ENCODE data around the gene FMN2.
A peak's percentile ranks its signal among the peaks of the same experiment; 100 is the strongest.

The FMN2 gene

DNA sequence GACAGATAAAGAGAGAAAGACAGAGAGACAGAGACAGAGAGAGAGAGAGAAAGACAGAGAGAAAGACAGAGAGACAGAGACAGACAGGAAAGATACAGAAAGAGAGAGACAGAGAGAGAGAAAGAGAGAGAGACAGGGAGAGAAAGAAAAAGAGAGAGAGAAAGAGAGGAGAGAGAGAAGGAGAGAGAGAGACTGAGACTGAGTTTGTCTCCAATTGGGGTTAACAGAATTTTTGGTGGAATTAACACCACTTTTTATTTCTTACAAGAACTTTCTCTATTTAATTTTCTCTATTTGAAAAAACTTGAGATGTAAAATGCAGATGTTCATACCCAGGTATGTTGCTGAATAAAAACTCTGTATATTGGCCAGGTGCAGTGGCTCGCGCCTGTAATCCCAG, 56.6 kb downstream of the FMN2 start:
- H3K23ac ChIP-seq (ENCODE audit: low read length), result no peak overlapping the region
- H2AK5ac ChIP-seq (ENCODE audit: low read length), result no peak overlapping the region
- no peak for DNase-seq
- no peak overlapping the region for H4K8ac ChIP-seq (ENCODE audit: low read depth, low read length)
- H3K36me3 ChIP-seq (ENCODE audit: control insufficient read depth in 1 of 2, insufficient read depth in 2 of 2, low read length in 2 of 2), result no peaks in the 10 kb centered on the region
- H4K91ac ChIP-seq (ENCODE audit: low read depth, low read length), result no peak overlapping the region
- H3K14ac ChIP-seq (ENCODE audit: low read length), result no peak overlapping the region
- no CpG with 5 or more reads among the region's 2 CpGs for WGBS (ENCODE audit: extremely low coverage, insufficient coverage, insufficient read length)
- H3K4me3 ChIP-seq (ENCODE audit: low read depth, low read length), result no peak overlapping the region
- no peak overlapping the region for H3K18ac ChIP-seq (ENCODE audit: low read length)
- H3K4me2 ChIP-seq (ENCODE audit: low read length), result no peak overlapping the region
- no peaks in the 10 kb centered on the region for H3K79me2 ChIP-seq (ENCODE audit: control insufficient read depth, insufficient read depth, low read length, poor library complexity)
- no peaks in the 10 kb centered on the region for H3K79me1 ChIP-seq (ENCODE audit: low read length)
- no peaks in the 10 kb centered on the region for H3K4me1 ChIP-seq (ENCODE audit: control insufficient read depth in 1 of 2, insufficient read depth in 2 of 2, low read length in 2 of 2)
- no peak overlapping the region for H3K9ac ChIP-seq (ENCODE audit: low read length)
- no peak overlapping the region for H2BK5ac ChIP-seq (ENCODE audit: low read depth, low read length, poor library complexity)
- no peak overlapping the region for H2BK12ac ChIP-seq (ENCODE audit: low read length)
- no peak overlapping the region for H2BK120ac ChIP-seq (ENCODE audit: insufficient read depth, low read length, poor library complexity)
- H4K12ac ChIP-seq (ENCODE audit: low read depth, low read length), result no peak overlapping the region
- H3K4ac ChIP-seq (ENCODE audit: low read depth, low read length), result no peak overlapping the region
- H2AFZ ChIP-seq (ENCODE audit: insufficient read depth, low read length, poor library complexity), result no peak overlapping the region
- no peak overlapping the region for H3K27ac ChIP-seq (ENCODE audit: low read depth, low read length)
- no peaks in the 10 kb centered on the region for H3K9me3 ChIP-seq (ENCODE audit: insufficient read depth, low read depth, low read length)
- no peaks in the 10 kb centered on the region for H3K27me3 ChIP-seq (ENCODE audit: insufficient read depth, low read length)

DNA sequence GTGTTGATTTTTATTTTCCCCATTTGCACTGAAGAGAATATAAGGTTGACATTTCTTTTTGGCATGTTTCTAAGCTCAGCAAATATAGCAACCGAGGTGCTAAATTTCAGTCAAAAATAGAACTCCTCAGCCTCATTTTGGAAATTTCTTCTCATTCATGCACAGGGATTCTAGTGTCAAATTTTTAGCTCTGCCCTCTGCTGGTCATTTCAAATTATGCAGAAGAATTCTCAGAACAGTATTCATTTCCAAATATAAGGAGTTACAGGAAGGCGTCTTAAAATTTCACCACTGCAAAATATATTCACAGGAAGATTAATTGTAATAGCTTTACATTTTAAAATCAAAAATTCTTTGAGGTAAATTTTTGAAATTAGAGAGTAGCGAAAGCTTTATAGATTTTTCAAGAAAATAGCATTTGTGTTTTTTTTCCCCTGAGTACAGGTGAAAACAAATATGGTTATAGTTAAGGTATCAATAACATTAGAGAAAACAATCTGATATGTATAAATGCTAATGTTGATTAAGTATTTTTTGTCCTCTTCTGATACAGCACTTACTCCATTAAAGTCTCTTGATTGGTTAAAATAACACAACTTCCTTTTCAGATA, 57.9 kb downstream of the FMN2 start:
- Histone ChIP-seq H2AK5ac (ENCODE audit: low read length) (no peak overlapping the region), H3K14ac (ENCODE audit: low read length) (no peak overlapping the region), H2BK5ac (ENCODE audit: low read depth, low read length, poor library complexity) (no peak overlapping the region), H3K4me2 (ENCODE audit: low read length) (no peak overlapping the region), H2BK120ac (ENCODE audit: insufficient read depth, low read length, poor library complexity) (no peak overlapping the region), H3K4me3 (ENCODE audit: low read depth, low read length) (no peak overlapping the region), H3K79me1 (ENCODE audit: low read length) (no peaks in the 10 kb centered on the region), H3K9ac (ENCODE audit: low read length) (no peak overlapping the region), H2AFZ (ENCODE audit: insufficient read depth, low read length, poor library complexity) (no peak overlapping the region), H3K23ac (ENCODE audit: low read length) (no peak overlapping the region), H3K4me1 (ENCODE audit: control insufficient read depth in 1 of 2, insufficient read depth in 2 of 2, low read length in 2 of 2) (no peaks in the 10 kb centered on the region), H4K91ac (ENCODE audit: low read depth, low read length) (no peak overlapping the region), H4K8ac (ENCODE audit: low read depth, low read length) (no peak overlapping the region), H3K4ac (ENCODE audit: low read depth, low read length) (no peak overlapping the region), H2BK12ac (ENCODE audit: low read length) (no peak overlapping the region), H3K36me3 (ENCODE audit: control insufficient read depth in 1 of 2, insufficient read depth in 2 of 2, low read length in 2 of 2) (no peaks in the 10 kb centered on the region), H3K27ac (ENCODE audit: low read depth, low read length) (no peak overlapping the region), H4K12ac (ENCODE audit: low read depth, low read length) (no peak overlapping the region), H3K27me3 (ENCODE audit: insufficient read depth, low read length) (no peaks in the 10 kb centered on the region), H3K9me3 (ENCODE audit: insufficient read depth, low read depth, low read length) (no peaks in the 10 kb centered on the region), H3K79me2 (ENCODE audit: control insufficient read depth, insufficient read depth, low read length, poor library complexity) (no peaks in the 10 kb centered on the region), H3K18ac (ENCODE audit: low read length) (no peak overlapping the region)
- WGBS (ENCODE audit: extremely low coverage, insufficient coverage, insufficient read length), result no CpG with 5 or more reads among the region's 3 CpGs
- peak in 1 of 2 donors; percentile 78 for DNase-seq

DNA sequence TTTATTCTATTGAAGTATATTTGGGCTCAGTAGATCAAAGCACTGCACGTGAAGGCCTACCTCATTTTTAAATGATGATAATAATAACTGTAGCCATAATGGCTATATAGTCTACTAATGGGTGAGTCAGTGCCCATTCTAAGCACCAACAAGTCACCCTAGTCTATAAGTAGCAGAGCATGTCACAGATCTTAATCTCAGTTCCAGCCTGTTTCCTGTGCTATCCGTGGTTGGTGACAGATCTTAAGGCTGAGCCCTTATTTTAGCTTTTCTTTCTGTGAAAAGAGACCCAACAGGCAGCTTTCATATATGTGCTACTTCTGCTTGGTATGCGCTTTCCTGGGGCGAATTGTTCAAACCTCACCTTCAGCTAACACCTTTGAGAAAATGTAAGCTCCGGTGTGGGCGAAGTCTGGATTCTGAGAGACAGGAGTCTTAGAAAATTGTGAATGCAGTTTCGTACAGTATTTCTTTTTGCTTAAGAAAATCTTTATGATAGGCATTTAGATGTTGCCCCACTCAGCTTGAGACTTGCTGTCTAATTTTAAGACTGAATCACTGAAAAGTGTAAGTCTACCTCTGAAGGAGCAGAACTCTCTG, 59.6 kb downstream of the FMN2 start:
- Histone ChIP-seq H2BK12ac (ENCODE audit: low read length) (no peak overlapping the region), H3K36me3 (ENCODE audit: control insufficient read depth in 1 of 2, insufficient read depth in 2 of 2, low read length in 2 of 2) (no peaks in the 10 kb centered on the region), H4K8ac (ENCODE audit: low read depth, low read length) (no peak overlapping the region), H3K9ac (ENCODE audit: low read length) (no peak overlapping the region), H4K91ac (ENCODE audit: low read depth, low read length) (no peak overlapping the region), H3K18ac (ENCODE audit: low read length) (no peak overlapping the region), H2AFZ (ENCODE audit: insufficient read depth, low read length, poor library complexity) (no peak overlapping the region), H3K9me3 (ENCODE audit: insufficient read depth, low read depth, low read length) (no peaks in the 10 kb centered on the region), H2BK5ac (ENCODE audit: low read depth, low read length, poor library complexity) (no peak overlapping the region), H3K27me3 (ENCODE audit: insufficient read depth, low read length) (no peaks in the 10 kb centered on the region), H3K4ac (ENCODE audit: low read depth, low read length) (no peak overlapping the region), H3K4me2 (ENCODE audit: low read length) (no peak overlapping the region), H3K79me2 (ENCODE audit: control insufficient read depth, insufficient read depth, low read length, poor library complexity) (no peaks in the 10 kb centered on the region), H2BK120ac (ENCODE audit: insufficient read depth, low read length, poor library complexity) (no peak overlapping the region), H3K27ac (ENCODE audit: low read depth, low read length) (no peak overlapping the region), H3K4me1 (ENCODE audit: control insufficient read depth in 1 of 2, insufficient read depth in 2 of 2, low read length in 2 of 2) (no peaks in the 10 kb centered on the region), H3K4me3 (ENCODE audit: low read depth, low read length) (no peak overlapping the region), H4K12ac (ENCODE audit: low read depth, low read length) (no peak overlapping the region), H3K14ac (ENCODE audit: low read length) (no peak overlapping the region), H3K23ac (ENCODE audit: low read length) (no peak overlapping the region), H3K79me1 (ENCODE audit: low read length) (no peaks in the 10 kb centered on the region), H2AK5ac (ENCODE audit: low read length) (no peak overlapping the region)
- no CpG with 5 or more reads among the region's 7 CpGs for WGBS (ENCODE audit: extremely low coverage, insufficient coverage, insufficient read length)
- DNase-seq, result no peak

DNA sequence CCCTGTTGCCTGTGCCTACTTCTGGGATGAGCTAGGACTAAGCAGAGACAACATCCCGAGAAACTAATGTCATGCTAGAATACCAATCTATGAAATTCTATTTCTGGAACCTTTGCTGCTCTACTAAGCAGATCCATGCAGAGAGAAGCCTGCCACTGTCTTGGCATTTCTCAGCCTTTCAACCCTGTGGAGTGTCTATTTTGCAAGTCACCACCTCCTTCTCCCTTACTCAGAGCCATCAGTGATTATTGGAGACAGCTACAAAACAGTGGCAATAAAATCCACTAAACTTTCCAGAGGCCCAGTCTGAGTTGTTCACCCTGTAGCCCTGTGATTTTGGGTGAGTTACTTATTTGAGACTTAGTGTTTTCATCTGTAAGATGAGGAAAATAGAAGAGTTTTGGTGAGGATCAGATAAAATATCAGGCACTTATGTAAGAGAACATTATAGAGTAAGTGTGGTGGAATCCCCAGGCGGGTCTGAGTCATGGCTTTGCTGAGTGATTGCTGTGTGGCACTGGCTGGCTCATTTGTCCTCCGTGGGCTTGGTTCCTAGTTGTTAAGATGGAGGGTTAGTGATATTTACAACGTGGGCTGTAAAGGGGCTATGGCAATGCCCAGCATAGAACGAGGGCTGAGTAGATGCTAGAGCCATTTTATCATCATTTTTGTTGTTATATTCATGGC, 61.1 kb downstream of the FMN2 start:
- no peak overlapping the region for H3K4me2 ChIP-seq (ENCODE audit: low read length)
- H3K79me2 ChIP-seq (ENCODE audit: control insufficient read depth, insufficient read depth, low read length, poor library complexity), result no peaks in the 10 kb centered on the region
- no peak overlapping the region for H4K91ac ChIP-seq (ENCODE audit: low read depth, low read length)
- no peak overlapping the region for H3K23ac ChIP-seq (ENCODE audit: low read length)
- no peak overlapping the region for H3K9ac ChIP-seq (ENCODE audit: low read length)
- H3K36me3 ChIP-seq (ENCODE audit: control insufficient read depth in 1 of 2, insufficient read depth in 2 of 2, low read length in 2 of 2), result no peaks in the 10 kb centered on the region
- no CpG with 5 or more reads among the region's 5 CpGs for WGBS (ENCODE audit: extremely low coverage, insufficient coverage, insufficient read length)
- no peak overlapping the region for H2AK5ac ChIP-seq (ENCODE audit: low read length)
- H4K12ac ChIP-seq (ENCODE audit: low read depth, low read length), result no peak overlapping the region
- no peak overlapping the region for H3K14ac ChIP-seq (ENCODE audit: low read length)
- H2AFZ ChIP-seq (ENCODE audit: insufficient read depth, low read length, poor library complexity), result no peak overlapping the region
- no peak overlapping the region for H2BK120ac ChIP-seq (ENCODE audit: insufficient read depth, low read length, poor library complexity)
- no peaks in the 10 kb centered on the region for H3K4me1 ChIP-seq (ENCODE audit: control insufficient read depth in 1 of 2, insufficient read depth in 2 of 2, low read length in 2 of 2)
- H3K18ac ChIP-seq (ENCODE audit: low read length), result no peak overlapping the region
- no peaks in the 10 kb centered on the region for H3K79me1 ChIP-seq (ENCODE audit: low read length)
- H3K27me3 ChIP-seq (ENCODE audit: insufficient read depth, low read length), result no peaks in the 10 kb centered on the region
- DNase-seq, result peak in 1 of 2 donors; percentile 8
- H2BK12ac ChIP-seq (ENCODE audit: low read length), result no peak overlapping the region
- no peak overlapping the region for H2BK5ac ChIP-seq (ENCODE audit: low read depth, low read length, poor library complexity)
- no peak overlapping the region for H3K27ac ChIP-seq (ENCODE audit: low read depth, low read length)
- no peak overlapping the region for H3K4me3 ChIP-seq (ENCODE audit: low read depth, low read length)
- no peak overlapping the region for H4K8ac ChIP-seq (ENCODE audit: low read depth, low read length)
- no peak overlapping the region for H3K4ac ChIP-seq (ENCODE audit: low read depth, low read length)
- H3K9me3 ChIP-seq (ENCODE audit: insufficient read depth, low read depth, low read length), result no peaks in the 10 kb centered on the region

Data from trophoblast cell (in vitro differentiated cells and primary cell).